NT2/D1 (cell line): ENCODE results near the gene RYR2.

ENCODE experiments used
- SUZ12 ChIP-seq: IDR thresholded peaks from 2 replicates; pipeline ENCODE4 v1.6.1; 2011; ENCODE audit not compliant: insufficient read length, insufficient read depth; ENCODE audit errors: extremely low read depth
- ZNF274 ChIP-seq: IDR thresholded peaks from 2 replicates; pipeline ENCODE4 v1.6.1; 2011; ENCODE audit warnings: mild to moderate bottlenecking, low read depth, low read length

DNA sequence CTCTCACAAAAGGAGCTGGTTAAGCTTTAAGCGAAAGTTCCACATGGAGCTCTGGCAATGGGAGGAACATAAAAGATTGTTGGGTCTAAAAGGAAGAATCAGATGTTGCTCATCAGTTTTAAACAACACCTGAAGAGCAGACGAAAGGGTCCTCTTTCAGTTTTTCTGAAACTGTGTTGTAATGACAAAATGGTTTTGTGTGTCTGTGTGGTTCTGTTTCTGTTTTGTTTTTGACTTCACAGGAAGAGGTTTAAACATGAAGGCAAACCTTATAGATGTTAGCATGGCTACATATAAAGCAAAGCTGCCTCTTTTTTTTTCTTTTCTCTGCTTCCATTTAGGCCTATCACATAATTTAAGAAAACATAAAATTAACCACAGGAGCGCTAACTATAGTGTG lies 712.6 kb downstream of the RYR2 start:
- TF ChIP-seq SUZ12 (no peak), ZNF274 (no peak)
